Glomerular endothelial cell (primary cell): Measurements from ENCODE around the gene CCDC142. TPM values are rescaled to one million over a fixed set of nuclear protein-coding genes. Genes with fewer than 3 reads are reported as not detected.

Experiments
- DNase-seq: peaks from one replicate; pipeline ENCODE4 v3.0.0-alpha.2; 2011; ENCODE audit warnings: low read depth, low spot score; ENCODE audit errors: extremely low read depth
- total RNA-seq: library from RNA; depleted of rRNA; stranded (reverse); fragments of >200 nt; gene quantifications from 2 replicates; pipeline ENCODE4 v1.2.3, GENCODE V29; 2015

CCDC142 gene
- total RNA-seq, 1 donor from 2014 or later, result 19.3 TPM

GRCh38 chr2:74425523-74425922, 57.3 kb downstream of the CCDC142 start:
- DNase-seq, result no peak

GRCh38 chr2:74424995-74425406, 57.8 kb downstream of the CCDC142 start:
- no peak for DNase-seq

- no peak for DNase-seq
Measured at GRCh38 chr2:74424139-74424992, 58.4 kb downstream of the CCDC142 start.

Other genes with a start within 250 kb of the CCDC142 start
- 0.10 and 0.18 TPM in 2 replicates for gene SLC4A5, start 139.6 kb downstream of the CCDC142 start, total RNA-seq
- gene DCTN1, start 102.7 kb downstream of the CCDC142 start, total RNA-seq, result 152 and 167 TPM in 2 replicates
- gene C2orf81, start 61.4 kb downstream of the CCDC142 start, total RNA-seq, result 0.34 and 0.82 TPM in 2 replicates
- 29.1 and 35.6 TPM in 2 replicates for gene WDR54, start 61.3 kb downstream of the CCDC142 start, total RNA-seq
- gene RTKN, start 41.1 kb downstream of the CCDC142 start, total RNA-seq, result 11.2 and 14.5 TPM in 2 replicates
- 17.2 and 21.7 TPM in 2 replicates for gene INO80B, start 27.9 kb downstream of the CCDC142 start, total RNA-seq
- gene WBP1, start 24.6 kb downstream of the CCDC142 start, total RNA-seq, result 41.0 and 50.8 TPM in 2 replicates
- 94.6 and 120 TPM in 2 replicates for gene MOGS, start 17.6 kb downstream of the CCDC142 start, total RNA-seq
- 12.7 and 17.0 TPM in 2 replicates for gene MRPL53, start 10.3 kb downstream of the CCDC142 start, total RNA-seq
- 14.1 and 37.5 TPM in 2 replicates for gene TTC31, start 83 bp upstream of the CCDC142 start, total RNA-seq
- gene LBX2, start 16.6 kb upstream of the CCDC142 start, total RNA-seq, result 3.9 and 4.3 TPM in 2 replicates
- gene PCGF1, start 24.7 kb upstream of the CCDC142 start, total RNA-seq, result 10.9 and 14.4 TPM in 2 replicates
- gene TLX2, start 31.5 kb upstream of the CCDC142 start, total RNA-seq, result not detected in 2 replicates
- not detected in 2 replicates for gene DQX1, start 43.2 kb upstream of the CCDC142 start, total RNA-seq
- gene AUP1, start 46.7 kb upstream of the CCDC142 start, total RNA-seq, result 102 and 136 TPM in 2 replicates
- gene HTRA2, start 46.9 kb upstream of the CCDC142 start, total RNA-seq, result 30.6 TPM in 2 replicates
- gene LOXL3, start 70.9 kb upstream of the CCDC142 start, total RNA-seq, result 1.1 and 2.7 TPM in 2 replicates
- 12.9 and 17.2 TPM in 2 replicates for gene DOK1, start 71.7 kb upstream of the CCDC142 start, total RNA-seq
- gene M1AP, start 165.3 kb upstream of the CCDC142 start, total RNA-seq, result not detected in 2 replicates
- gene SEMA4F, start 171.2 kb upstream of the CCDC142 start, total RNA-seq, result 8.1 and 11.3 TPM in 2 replicates